ENCODE results near the gene EAF1.

EAF1 gene

DNA sequence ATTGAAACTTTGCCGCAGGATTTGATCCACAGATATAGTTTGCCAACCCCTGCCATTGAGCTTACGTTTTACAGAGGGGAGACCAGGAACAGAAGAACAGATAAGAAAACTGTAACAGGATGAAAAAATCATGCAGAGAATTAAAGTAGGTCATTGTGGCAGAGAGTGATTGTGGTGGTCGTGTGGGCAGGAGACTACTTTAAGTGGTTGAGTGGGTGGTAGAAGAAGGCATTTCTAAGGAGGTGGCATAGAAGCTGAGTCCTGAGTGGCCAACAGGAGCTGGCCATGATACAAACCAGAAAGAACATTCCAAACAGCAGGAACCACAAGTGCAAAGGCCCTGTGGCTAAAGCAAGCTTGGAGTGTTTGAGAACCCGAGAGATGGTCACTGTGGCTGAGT is 59.6 kb downstream of the EAF1 start:
- no peak for DNase-seq

- DNase-seq, result no peak
Measured at GRCh38 chr3:15488002-15488401, 60.6 kb downstream of the EAF1 start.

- DNase-seq, result no peak
Measured at GRCh38 chr3:15490158-15490557, 62.8 kb downstream of the EAF1 start.

GRCh38 chr3:15491143-15491542 is 63.7 kb downstream of the EAF1 start:
- DNase-seq, result no peak

All from stimulated activated naive CD4-positive, alpha-beta T cell treated with Interleukin-2 at 50 U/mL for 16 hours (primary cell).